Measurements from ENCODE around the gene PPARG. TPM values are rescaled to one million over a fixed set of nuclear protein-coding genes. Genes with fewer than 3 reads are reported as not detected.

PPARG gene
- total RNA-seq, 1 experiment from 2014 or later, result 0.79 TPM

DNA sequence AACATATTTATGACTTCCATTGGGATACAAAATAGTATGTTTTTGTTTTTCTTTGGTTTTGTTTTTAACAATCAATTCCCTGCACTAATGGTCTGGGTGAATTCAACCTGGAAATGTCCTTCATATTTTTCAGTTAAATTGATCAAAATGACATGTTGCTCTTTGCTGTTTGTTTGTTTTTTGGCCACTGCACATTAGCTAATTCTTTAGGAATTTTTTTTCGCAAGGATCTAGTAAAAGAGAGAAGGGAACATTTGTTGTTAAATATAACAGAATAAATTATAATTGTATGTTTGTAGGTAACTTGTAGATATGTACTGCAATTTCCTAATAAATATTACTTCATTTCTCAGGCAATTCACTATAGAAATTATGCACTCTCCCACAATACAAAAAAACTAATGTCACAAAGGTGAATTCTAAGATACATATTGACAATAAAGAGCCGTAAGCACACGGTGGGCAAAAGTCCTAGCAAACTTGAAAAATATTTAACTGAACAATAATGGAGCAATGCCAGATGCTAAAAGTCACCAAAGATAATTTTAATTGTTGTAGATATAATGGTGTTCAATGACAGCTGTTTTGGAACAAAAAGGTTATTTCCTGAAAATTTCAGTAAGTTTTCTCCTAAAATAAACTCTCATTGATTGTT, 21.4 kb upstream of the PPARG start (continued):
- no peak for TF ChIP-seq JUN (CRISPR knock-in tag; IDR thresholded peaks at IDR 0.05)
- no peak for TF ChIP-seq ZNF396 (CRISPR knock-in tag; IDR thresholded peaks at IDR 0.05; ENCODE audit: borderline replicate concordance)
- TF ChIP-seq, protein P1, sequence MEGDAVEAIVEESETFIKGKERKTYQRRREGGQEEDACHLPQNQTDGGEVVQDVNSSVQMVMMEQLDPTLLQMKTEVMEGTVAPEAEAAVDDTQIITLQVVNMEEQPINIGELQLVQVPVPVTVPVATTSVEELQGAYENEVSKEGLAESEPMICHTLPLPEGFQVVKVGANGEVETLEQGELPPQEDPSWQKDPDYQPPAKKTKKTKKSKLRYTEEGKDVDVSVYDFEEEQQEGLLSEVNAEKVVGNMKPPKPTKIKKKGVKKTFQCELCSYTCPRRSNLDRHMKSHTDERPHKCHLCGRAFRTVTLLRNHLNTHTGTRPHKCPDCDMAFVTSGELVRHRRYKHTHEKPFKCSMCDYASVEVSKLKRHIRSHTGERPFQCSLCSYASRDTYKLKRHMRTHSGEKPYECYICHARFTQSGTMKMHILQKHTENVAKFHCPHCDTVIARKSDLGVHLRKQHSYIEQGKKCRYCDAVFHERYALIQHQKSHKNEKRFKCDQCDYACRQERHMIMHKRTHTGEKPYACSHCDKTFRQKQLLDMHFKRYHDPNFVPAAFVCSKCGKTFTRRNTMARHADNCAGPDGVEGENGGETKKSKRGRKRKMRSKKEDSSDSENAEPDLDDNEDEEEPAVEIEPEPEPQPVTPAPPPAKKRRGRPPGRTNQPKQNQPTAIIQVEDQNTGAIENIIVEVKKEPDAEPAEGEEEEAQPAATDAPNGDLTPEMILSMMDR (IDR thresholded peaks at IDR 0.05), result no peak
- no peak for TF ChIP-seq MXD4 (CRISPR knock-in tag; IDR thresholded peaks at IDR 0.05; ENCODE audit: borderline replicate concordance)

DNA sequence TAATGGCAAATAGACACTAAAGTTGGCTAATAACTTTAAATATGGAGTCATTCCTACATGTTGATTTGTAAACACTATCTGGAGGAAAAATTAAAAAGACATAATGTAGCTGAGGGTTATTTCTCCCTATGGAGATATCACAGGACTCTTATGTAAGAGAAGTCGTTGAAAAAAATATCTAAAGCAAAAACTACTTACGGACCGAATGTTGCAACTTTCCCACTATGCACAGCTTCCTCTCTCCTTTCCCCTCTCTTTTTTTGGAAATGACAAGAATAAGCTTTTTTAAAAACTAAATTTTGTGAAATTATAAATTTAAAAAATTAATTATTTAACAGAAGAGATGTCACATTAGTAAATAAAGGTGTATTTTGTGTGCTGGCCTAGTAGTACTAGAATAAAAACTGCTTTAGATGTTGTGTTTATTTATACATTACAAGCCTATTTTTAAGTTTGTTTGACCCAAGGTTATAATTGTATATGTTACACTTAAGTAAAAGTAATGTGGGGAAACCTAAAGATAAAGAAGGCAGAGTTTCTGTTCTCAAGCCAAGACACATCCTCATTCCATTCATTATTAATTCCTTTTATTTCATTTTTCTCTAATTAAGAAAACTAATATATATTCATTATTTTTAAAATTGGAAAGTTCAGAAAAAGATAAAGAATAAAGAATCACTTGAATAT, 20.7 kb upstream of the PPARG start:
- no peak overlapping the region for H3K27ac Mint-ChIP-seq
- no peaks in the 10 kb centered on the region for H3K36me3 Mint-ChIP-seq
- ATAC-seq (no peak), DNase-seq (ENCODE audit: low spot score) (no peak)
- no peaks in the 10 kb centered on the region for H3K9me3 Mint-ChIP-seq
- no peak for TF ChIP-seq SOX15 (CRISPR knock-in tag; IDR thresholded peaks at IDR 0.05)
- TF ChIP-seq ZNF416 (CRISPR knock-in tag; IDR thresholded peaks at IDR 0.05), result no peak
- no peak for TF ChIP-seq TP53 (CRISPR knock-in tag; IDR thresholded peaks at IDR 0.05)
- no peak for TF ChIP-seq TEAD1 (CRISPR knock-in tag; IDR thresholded peaks at IDR 0.05)
- TF ChIP-seq, protein P2, sequence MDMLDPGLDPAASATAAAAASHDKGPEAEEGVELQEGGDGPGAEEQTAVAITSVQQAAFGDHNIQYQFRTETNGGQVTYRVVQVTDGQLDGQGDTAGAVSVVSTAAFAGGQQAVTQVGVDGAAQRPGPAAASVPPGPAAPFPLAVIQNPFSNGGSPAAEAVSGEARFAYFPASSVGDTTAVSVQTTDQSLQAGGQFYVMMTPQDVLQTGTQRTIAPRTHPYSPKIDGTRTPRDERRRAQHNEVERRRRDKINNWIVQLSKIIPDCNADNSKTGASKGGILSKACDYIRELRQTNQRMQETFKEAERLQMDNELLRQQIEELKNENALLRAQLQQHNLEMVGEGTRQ (CRISPR knock-in tag; IDR thresholded peaks at IDR 0.05), result no peak
- no peak for TF ChIP-seq JAZF1 (CRISPR knock-in tag; IDR thresholded peaks at IDR 0.05)
- TF ChIP-seq, protein P3, sequence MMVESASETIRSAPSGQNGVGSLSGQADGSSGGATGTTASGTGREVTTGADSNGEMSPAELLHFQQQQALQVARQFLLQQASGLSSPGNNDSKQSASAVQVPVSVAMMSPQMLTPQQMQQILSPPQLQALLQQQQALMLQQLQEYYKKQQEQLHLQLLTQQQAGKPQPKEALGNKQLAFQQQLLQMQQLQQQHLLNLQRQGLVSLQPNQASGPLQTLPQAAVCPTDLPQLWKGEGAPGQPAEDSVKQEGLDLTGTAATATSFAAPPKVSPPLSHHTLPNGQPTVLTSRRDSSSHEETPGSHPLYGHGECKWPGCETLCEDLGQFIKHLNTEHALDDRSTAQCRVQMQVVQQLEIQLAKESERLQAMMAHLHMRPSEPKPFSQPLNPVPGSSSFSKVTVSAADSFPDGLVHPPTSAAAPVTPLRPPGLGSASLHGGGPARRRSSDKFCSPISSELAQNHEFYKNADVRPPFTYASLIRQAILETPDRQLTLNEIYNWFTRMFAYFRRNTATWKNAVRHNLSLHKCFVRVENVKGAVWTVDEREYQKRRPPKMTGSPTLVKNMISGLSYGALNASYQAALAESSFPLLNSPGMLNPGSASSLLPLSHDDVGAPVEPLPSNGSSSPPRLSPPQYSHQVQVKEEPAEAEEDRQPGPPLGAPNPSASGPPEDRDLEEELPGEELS (CRISPR knock-in tag; IDR thresholded peaks at IDR 0.05), result no peak
- no peak for TF ChIP-seq ATF1 (CRISPR knock-in tag; IDR thresholded peaks at IDR 0.05)
- TF ChIP-seq, protein P4, sequence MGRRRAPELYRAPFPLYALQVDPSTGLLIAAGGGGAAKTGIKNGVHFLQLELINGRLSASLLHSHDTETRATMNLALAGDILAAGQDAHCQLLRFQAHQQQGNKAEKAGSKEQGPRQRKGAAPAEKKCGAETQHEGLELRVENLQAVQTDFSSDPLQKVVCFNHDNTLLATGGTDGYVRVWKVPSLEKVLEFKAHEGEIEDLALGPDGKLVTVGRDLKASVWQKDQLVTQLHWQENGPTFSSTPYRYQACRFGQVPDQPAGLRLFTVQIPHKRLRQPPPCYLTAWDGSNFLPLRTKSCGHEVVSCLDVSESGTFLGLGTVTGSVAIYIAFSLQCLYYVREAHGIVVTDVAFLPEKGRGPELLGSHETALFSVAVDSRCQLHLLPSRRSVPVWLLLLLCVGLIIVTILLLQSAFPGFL (CRISPR knock-in tag; IDR thresholded peaks at IDR 0.05; ENCODE audit: borderline replicate concordance), result no peak
- H3K27me3 Mint-ChIP-seq (ENCODE audit: low read depth), result no peaks in the 10 kb centered on the region
- H3K4me1 Mint-ChIP-seq, result no peaks in the 10 kb centered on the region
- POLR2A ChIA-PET, result no interaction called here
- CTCF ChIA-PET, result no interaction called here
- no peak overlapping the region for H3K4me3 Mint-ChIP-seq

DNA sequence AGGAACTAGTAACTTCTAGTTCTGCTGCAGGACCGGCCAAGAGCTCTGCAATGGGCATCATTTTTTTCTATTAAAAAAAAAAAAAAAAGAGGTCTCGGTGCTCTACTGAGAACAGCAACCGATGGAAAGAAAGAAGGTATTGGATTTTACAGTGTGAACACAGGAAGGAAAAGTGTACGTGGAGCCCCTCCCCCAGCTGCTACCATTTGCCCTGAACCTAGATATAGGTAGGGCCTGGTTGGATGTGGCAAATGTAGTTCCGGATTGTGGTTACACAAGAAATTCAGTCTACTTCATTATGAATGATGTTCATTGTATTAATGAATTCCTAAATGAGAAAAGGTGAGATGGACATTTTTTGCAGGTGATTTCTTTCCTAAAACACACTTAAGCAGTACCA, 17.9 kb upstream of the PPARG start:
- no peak for DNase-seq (ENCODE audit: low spot score)
- ATAC-seq, result no peak
- no peak overlapping the region for H3K4me3 Mint-ChIP-seq
- no peak overlapping the region for H3K27ac Mint-ChIP-seq
- CTCF ChIA-PET, result no interaction called here
- H3K9me3 Mint-ChIP-seq, result no peaks in the 10 kb centered on the region
- no peaks in the 10 kb centered on the region for H3K36me3 Mint-ChIP-seq
- no peaks in the 10 kb centered on the region for H3K4me1 Mint-ChIP-seq
- H3K27me3 Mint-ChIP-seq (ENCODE audit: low read depth), result no peaks in the 10 kb centered on the region
- POLR2A ChIA-PET, result no interaction called here
- TF ChIP-seq ZNF317 (CRISPR knock-in tag; IDR thresholded peaks at IDR 0.05; ENCODE audit: borderline replicate concordance, low read depth) (no peak), SMAD4 (CRISPR knock-in tag; IDR thresholded peaks at IDR 0.05) (no peak), ZNF416 (CRISPR knock-in tag; IDR thresholded peaks at IDR 0.05) (no peak), MYBL2 (CRISPR knock-in tag; IDR thresholded peaks at IDR 0.05) (no peak)
- TF ChIP-seq, protein P5, sequence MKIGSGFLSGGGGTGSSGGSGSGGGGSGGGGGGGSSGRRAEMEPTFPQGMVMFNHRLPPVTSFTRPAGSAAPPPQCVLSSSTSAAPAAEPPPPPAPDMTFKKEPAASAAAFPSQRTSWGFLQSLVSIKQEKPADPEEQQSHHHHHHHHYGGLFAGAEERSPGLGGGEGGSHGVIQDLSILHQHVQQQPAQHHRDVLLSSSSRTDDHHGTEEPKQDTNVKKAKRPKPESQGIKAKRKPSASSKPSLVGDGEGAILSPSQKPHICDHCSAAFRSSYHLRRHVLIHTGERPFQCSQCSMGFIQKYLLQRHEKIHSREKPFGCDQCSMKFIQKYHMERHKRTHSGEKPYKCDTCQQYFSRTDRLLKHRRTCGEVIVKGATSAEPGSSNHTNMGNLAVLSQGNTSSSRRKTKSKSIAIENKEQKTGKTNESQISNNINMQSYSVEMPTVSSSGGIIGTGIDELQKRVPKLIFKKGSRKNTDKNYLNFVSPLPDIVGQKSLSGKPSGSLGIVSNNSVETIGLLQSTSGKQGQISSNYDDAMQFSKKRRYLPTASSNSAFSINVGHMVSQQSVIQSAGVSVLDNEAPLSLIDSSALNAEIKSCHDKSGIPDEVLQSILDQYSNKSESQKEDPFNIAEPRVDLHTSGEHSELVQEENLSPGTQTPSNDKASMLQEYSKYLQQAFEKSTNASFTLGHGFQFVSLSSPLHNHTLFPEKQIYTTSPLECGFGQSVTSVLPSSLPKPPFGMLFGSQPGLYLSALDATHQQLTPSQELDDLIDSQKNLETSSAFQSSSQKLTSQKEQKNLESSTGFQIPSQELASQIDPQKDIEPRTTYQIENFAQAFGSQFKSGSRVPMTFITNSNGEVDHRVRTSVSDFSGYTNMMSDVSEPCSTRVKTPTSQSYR (CRISPR knock-in tag; IDR thresholded peaks at IDR 0.05), result no peak
- TF ChIP-seq, protein P6, sequence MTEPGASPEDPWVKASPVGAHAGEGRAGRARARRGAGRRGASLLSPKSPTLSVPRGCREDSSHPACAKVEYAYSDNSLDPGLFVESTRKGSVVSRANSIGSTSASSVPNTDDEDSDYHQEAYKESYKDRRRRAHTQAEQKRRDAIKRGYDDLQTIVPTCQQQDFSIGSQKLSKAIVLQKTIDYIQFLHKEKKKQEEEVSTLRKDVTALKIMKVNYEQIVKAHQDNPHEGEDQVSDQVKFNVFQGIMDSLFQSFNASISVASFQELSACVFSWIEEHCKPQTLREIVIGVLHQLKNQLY (CRISPR knock-in tag; IDR thresholded peaks at IDR 0.05), result no peak
- TF ChIP-seq, protein P7, sequence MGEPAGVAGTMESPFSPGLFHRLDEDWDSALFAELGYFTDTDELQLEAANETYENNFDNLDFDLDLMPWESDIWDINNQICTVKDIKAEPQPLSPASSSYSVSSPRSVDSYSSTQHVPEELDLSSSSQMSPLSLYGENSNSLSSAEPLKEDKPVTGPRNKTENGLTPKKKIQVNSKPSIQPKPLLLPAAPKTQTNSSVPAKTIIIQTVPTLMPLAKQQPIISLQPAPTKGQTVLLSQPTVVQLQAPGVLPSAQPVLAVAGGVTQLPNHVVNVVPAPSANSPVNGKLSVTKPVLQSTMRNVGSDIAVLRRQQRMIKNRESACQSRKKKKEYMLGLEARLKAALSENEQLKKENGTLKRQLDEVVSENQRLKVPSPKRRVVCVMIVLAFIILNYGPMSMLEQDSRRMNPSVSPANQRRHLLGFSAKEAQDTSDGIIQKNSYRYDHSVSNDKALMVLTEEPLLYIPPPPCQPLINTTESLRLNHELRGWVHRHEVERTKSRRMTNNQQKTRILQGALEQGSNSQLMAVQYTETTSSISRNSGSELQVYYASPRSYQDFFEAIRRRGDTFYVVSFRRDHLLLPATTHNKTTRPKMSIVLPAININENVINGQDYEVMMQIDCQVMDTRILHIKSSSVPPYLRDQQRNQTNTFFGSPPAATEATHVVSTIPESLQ (CRISPR knock-in tag; IDR thresholded peaks at IDR 0.05), result no peak
